Liver (tissue), 3 donors: ENCODE results near the gene MAPKAPK3.

Experiments used
- ATF3 ChIP-seq: IDR thresholded peaks from 2 replicates; pipeline ENCODE4 v1.6.1; 2016; ENCODE audit warnings: antibody characterized with exemption
- CTCF ChIP-seq: fragments of 150-350 bp; IDR thresholded peaks from 2 replicates; pipeline ENCODE4 v1.5.1; 2017; ENCODE audit warnings: improper control_type of control experiment, low read depth, low read length; ENCODE audit not compliant: missing input control
- FOXA1 ChIP-seq: IDR thresholded peaks from 2 replicates; pipeline ENCODE4 v1.6.1; 2016; ENCODE audit warnings: antibody characterized with exemption
- HNF4A ChIP-seq, 2 donors: conservative IDR thresholded peaks; 2 replicates each; pipeline ENCODE4 v1.6.1; 2016; ENCODE audit warnings: antibody characterized with exemption in 2 of 2, mild to moderate bottlenecking in 2 of 2
- JUND ChIP-seq, 2 donors: IDR thresholded peaks; 2 replicates each; pipeline ENCODE4 v1.6.1; 2016; ENCODE audit warnings: antibody characterized with exemption in 2 of 2
- RAD21 ChIP-seq, 2 donors: IDR thresholded peaks; 2 replicates each; pipeline ENCODE4 v1.6.1; 2016; ENCODE audit warnings: antibody characterized with exemption in 2 of 2, mild to moderate bottlenecking in 2 of 2
- REST ChIP-seq: IDR thresholded peaks from 2 replicates; pipeline ENCODE4 v1.6.1; 2016; ENCODE audit warnings: antibody characterized with exemption, mild to moderate bottlenecking
- TAF1 ChIP-seq: conservative IDR thresholded peaks from 2 replicates; pipeline ENCODE4 v1.6.1; 2016; ENCODE audit warnings: antibody characterized with exemption, mild to moderate bottlenecking
- YY1 ChIP-seq: IDR thresholded peaks from 2 replicates; pipeline ENCODE4 v1.6.1; 2016; ENCODE audit warnings: antibody characterized with exemption, mild to moderate bottlenecking
- ZBTB33 ChIP-seq: IDR thresholded peaks from 2 replicates; pipeline ENCODE4 v1.6.1; 2016; ENCODE audit warnings: antibody characterized with exemption
- donor health status: healthy.
- donor health status: healthy.

- TF ChIP-seq CTCF (no peak), ATF3 (no peak), FOXA1 (no peak), TAF1 (no peak), RAD21 (IDR thresholded peaks at IDR 0.05) (no peak), REST (no peak), JUND (IDR thresholded peaks at IDR 0.05) (no peak), HNF4A (conservative IDR thresholded peaks at IDR 0.05) (no peak), ZBTB33 (no peak), YY1 (no peak)
Observed at GRCh38 chr3:50673931-50674330, 57.0 kb downstream of the MAPKAPK3 start.
